ENCODE measurements around the gene RPL7A. TPM values are rescaled to one million over a fixed set of nuclear protein-coding genes. Genes with fewer than 3 reads are reported as not detected.
A peak's percentile ranks its signal among the peaks of the same experiment; 100 is the strongest.

RPL7A gene
- total RNA-seq, 8 experiments from 2014 or later: 2,000 to 3,318 (median 3,013) TPM

DNA sequence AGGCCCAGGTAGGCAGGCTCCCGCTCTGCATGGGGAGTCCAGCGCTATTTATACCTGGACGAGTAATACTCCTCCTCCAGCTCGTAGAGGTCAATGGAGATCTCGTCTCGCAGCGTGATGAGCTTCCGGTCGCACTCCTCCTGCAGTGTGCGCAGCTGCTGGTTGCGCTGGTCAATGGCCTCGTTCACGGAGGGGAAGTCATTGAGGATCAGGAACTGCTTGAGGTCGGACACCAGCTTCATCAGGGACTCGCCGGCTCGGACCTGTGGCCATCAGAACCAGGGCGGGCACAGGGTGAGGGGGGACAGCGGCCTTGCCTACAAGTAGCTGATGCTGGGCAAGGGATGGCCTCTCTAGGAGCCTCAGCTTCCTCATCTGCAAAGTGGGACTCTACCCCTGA lies 3.9 kb upstream of the RPL7A start:
- H3K4me1 ChIP-seq (replicated peaks in 1 of 2): peaks cover 5 to 10% of the 10 kb centered on the region in 2 donors
- 96 to 100% methylated on average over 1 to 16 of the region's 19 CpGs; no CpG with 5 or more reads in 8 of the 10 experiments for WGBS, 10 experiments
- H3K27ac ChIP-seq: no peak overlapping the region
- no peak for ATAC-seq (replicated peaks in 6 of 8)
- in situ Hi-C loops (cut with MboI; ENCODE audit: low pct_unique_long_range_greater_than_20kb in 2 of 9, low sequenced_read_pairs in 9 of 9, unreplicated experiment in 9 of 9): loop anchor here in 2 of 9 experiments (25.0 kb wide), 1 partner anchor 157 kb away; no protein-coding TSS in a partner anchor
- H3K4me3 ChIP-seq: no peak overlapping the region

GRCh38 chr9:133344979-133345378 lies 3.0 kb upstream of the RPL7A start:
- H3K4me1 ChIP-seq (replicated peaks in 1 of 2): peaks cover 9 to 18% of the 10 kb centered on the region in 2 donors
- ATAC-seq (replicated peaks in 6 of 8): no peak
- in situ Hi-C loops (cut with MboI; ENCODE audit: low pct_unique_long_range_greater_than_20kb in 2 of 9, low sequenced_read_pairs in 9 of 9, unreplicated experiment in 9 of 9): loop anchor here in 2 of 9 experiments (25.0 kb wide), 1 partner anchor 158 kb away; no protein-coding TSS in a partner anchor
- no peak overlapping the region for H3K27ac ChIP-seq
- 60 to 100% (median 96%) methylated on average over 1 to 2 of the region's 12 CpGs; no CpG with 5 or more reads in 6 of the 10 experiments for WGBS, 10 experiments
- no peak overlapping the region for H3K4me3 ChIP-seq

DNA sequence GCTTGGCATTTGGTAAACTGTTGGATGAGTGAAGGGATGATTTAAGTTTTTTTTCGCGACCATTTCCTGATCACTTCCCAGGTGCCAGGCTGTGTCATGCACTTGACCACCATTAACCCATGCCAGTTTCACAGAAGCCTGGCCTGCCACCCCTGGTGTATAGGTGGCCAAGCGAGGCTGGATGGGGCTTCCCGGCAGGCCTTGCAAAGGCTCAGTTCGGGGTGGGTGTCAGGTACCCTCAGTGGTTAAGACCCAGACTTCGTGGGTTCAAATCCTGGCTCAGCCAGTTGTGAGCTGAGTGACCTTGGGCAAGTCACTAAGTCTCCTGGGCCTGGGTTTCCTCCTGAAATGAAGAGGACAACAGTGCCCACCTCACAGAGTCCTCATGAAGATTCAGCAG lies 2.4 kb upstream of the RPL7A start:
- ATAC-seq (replicated peaks in 6 of 8): no peak
- no peak overlapping the region for H3K4me3 ChIP-seq
- H3K4me1 ChIP-seq (replicated peaks in 1 of 2): peaks cover 9 to 18% of the 10 kb centered on the region in 2 donors
- H3K27ac ChIP-seq: no peak overlapping the region
- WGBS, 10 experiments: 60 to 100% (median 92%) methylated on average over 1 to 4 of the region's 6 CpGs; no CpG with 5 or more reads in 5 of the 10 experiments
- in situ Hi-C loops (cut with MboI; ENCODE audit: low pct_unique_long_range_greater_than_20kb in 2 of 9, low sequenced_read_pairs in 9 of 9, unreplicated experiment in 9 of 9): loop anchor here in 2 of 9 experiments (25.0 kb wide), 1 partner anchor 158 kb away; no protein-coding TSS in a partner anchor

- no peak for ATAC-seq (replicated peaks in 6 of 8)
- Histone ChIP-seq H3K4me3 (peak overlapping the region; percentile 67 to 97 (median 92)), H3K4me1 (replicated peaks in 1 of 2) (peaks cover 9 to 18% of the 10 kb centered on the region in 2 donors), H3K27ac (no peak overlapping the region)
- in situ Hi-C loops (cut with MboI; ENCODE audit: low pct_unique_long_range_greater_than_20kb in 2 of 9, low sequenced_read_pairs in 9 of 9, unreplicated experiment in 9 of 9): loop anchor here in 2 of 9 experiments (25.0 kb wide), 1 partner anchor 159 kb away; no protein-coding TSS in a partner anchor
- WGBS, 10 experiments: 32 to 96% (median 60%) methylated on average over 1 to 8 of the region's 15 CpGs; no CpG with 5 or more reads in 4 of the 10 experiments
Measured at GRCh38 chr9:133346021-133346785, 1.8 kb upstream of the RPL7A start.

GRCh38 chr9:133347515-133347984 lies 468 bp upstream of the RPL7A start:
- 0 to 4% methylated on average over 1 to 10 of the region's 41 CpGs; no CpG with 5 or more reads in 8 of the 10 experiments for WGBS, 10 experiments
- in situ Hi-C loops (cut with MboI; ENCODE audit: low pct_unique_long_range_greater_than_20kb in 2 of 9, low sequenced_read_pairs in 9 of 9, unreplicated experiment in 9 of 9): loop anchor here in 2 of 9 experiments (25.0 kb wide), 1 partner anchor 160 kb away; no protein-coding TSS in a partner anchor
- peak overlapping the region; percentile 90 to 96 for H3K27ac ChIP-seq

GRCh38 chr9:133348718-133349573 lies 928 bp downstream of the RPL7A start:
- H3K27ac ChIP-seq: peak overlapping the region; percentile 90 to 96
- peak overlapping the region; percentile 67 to 97 (median 92) for H3K4me3 ChIP-seq
- in situ Hi-C loops (cut with MboI; ENCODE audit: low pct_unique_long_range_greater_than_20kb in 2 of 9, low sequenced_read_pairs in 9 of 9, unreplicated experiment in 9 of 9): loop anchor here in 2 of 9 experiments (25.0 kb wide), 1 partner anchor 162 kb away; no protein-coding TSS in a partner anchor
- H3K4me1 ChIP-seq (replicated peaks in 1 of 2): peaks cover 9 to 18% of the 10 kb centered on the region in 2 donors
- no peak for ATAC-seq (replicated peaks in 6 of 8)
- WGBS, 10 experiments: 0 to 45% (median 2%) methylated on average over 1 to 14 of the region's 25 CpGs; no CpG with 5 or more reads in 2 of the 10 experiments

More at GRCh38 chr9:133347515-133347984, 468 bp upstream of the RPL7A start:
- peaks cover 9 to 18% of the 10 kb centered on the region in 2 donors for H3K4me1 ChIP-seq (replicated peaks in 1 of 2)
- ATAC-seq (replicated peaks in 6 of 8): peak; percentile 50 to 65 (median 60)
- H3K4me3 ChIP-seq: peak overlapping the region; percentile 67 to 97 (median 92)

DNA sequence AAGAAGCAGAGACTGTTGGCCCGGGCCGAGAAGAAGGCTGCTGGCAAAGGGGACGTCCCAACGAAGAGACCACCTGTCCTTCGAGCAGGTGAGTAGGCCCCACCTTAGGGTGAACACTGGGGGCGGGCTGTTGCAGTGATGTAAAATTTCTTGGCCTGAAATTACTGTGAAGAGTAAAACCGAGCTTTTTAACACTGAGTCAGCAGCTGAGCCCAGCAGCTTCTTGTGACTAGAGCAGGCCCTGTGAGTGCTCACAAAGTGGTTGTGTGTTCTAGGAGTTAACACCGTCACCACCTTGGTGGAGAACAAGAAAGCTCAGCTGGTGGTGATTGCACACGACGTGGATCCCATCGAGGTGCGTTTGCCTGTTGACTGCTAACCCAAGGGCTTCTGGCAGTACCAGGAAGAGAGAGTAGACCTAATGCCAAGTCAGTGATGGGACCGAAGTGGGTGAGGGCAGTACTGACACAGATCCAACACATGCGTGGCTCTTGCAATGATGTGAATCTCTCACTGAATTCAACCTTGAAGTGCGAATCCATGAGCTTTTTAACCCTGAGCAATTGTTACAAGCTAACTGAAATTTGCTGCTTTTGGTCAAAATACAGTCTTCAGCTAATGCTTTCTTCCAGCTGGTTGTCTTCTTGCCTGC lies 2.1 kb downstream of the RPL7A start:
- WGBS, 10 experiments: 57 to 100% (median 89%) methylated on average over 1 to 14 of the region's 15 CpGs; no CpG with 5 or more reads in 1 of the 10 experiments
- ATAC-seq (replicated peaks in 6 of 8): no peak
- H3K4me1 ChIP-seq (replicated peaks in 1 of 2): peaks cover 10 to 21% of the 10 kb centered on the region in 2 donors
- no peak overlapping the region for H3K4me3 ChIP-seq
- in situ Hi-C loops (cut with MboI; ENCODE audit: low pct_unique_long_range_greater_than_20kb in 2 of 9, low sequenced_read_pairs in 9 of 9, unreplicated experiment in 9 of 9): loop anchor here in 2 of 9 experiments (25.0 kb wide), 1 partner anchor 163 kb away; no protein-coding TSS in a partner anchor
- no peak overlapping the region for H3K27ac ChIP-seq

DNA sequence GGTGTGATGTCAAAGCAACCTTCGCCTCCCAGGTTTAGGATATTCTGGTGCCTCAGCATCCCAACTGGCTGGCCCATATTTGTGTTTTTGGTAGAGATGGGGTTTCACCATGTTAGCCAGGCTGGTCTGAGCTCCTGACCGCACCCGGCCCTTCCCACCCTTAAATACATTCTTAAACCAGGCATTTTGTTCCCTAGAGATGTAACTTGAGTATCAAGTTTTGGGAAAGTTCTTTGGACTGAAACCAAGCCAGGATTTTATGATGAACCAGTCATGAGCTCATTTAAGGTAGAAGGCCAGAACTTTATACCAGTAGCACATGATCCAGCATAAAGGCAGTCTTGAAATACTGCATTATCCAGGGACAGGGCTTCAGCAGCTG lies 3.5 kb downstream of the RPL7A start:
- WGBS, 10 experiments: 80 to 100% (median 91%) methylated on average over 1 to 3 of the region's 3 CpGs; no CpG with 5 or more reads in 4 of the 10 experiments
- in situ Hi-C loops (cut with MboI; ENCODE audit: low pct_unique_long_range_greater_than_20kb in 2 of 9, low sequenced_read_pairs in 9 of 9, unreplicated experiment in 9 of 9): no loop called here
- H3K4me3 ChIP-seq: no peak overlapping the region
- no peak for ATAC-seq (replicated peaks in 6 of 8)
- H3K27ac ChIP-seq: no peak overlapping the region
- peaks cover 14 to 22% of the 10 kb centered on the region in 2 donors for H3K4me1 ChIP-seq (replicated peaks in 1 of 2)

DNA sequence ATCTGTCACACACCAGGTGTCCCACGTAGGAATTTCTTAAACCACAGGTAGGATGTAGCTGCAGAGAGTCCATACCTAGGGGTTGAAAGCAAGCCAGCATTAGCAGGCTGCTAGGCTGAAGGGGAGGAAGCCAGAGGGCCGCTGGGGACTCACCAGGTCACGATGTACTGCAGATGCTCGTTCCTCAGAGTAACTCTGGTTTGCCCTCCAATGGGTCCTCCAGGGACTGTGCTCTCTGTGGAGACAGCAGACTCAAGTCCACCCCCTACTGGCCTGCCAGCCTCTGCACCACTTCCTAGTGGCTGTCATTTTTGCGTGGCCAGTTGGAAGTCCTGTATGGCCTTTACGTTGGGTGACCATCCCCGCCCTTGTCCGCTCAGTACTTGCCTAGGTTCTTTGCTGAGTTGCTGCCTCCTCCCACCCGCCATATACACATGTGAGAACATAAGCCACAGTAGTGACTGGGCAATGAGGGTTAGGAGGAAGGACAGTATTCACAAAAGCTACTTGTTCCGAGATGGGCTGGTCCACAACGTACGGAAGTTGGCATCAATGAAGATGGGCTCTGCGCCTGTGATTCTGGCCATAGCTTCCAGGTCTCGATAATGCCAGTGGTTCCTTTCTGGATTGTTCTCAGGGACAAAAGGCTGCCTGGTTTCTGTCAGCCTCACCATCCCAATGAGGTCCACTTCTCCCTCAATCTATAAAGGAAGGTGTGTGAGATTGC lies 4.1 kb downstream of the RPL7A start:
- Histone ChIP-seq H3K4me1 (replicated peaks in 1 of 2) (peaks cover 14 to 18% of the 10 kb centered on the region in 2 donors), H3K4me3 (no peak overlapping the region), H3K27ac (no peak overlapping the region)
- WGBS, 10 experiments: 8 to 100% (median 93%) methylated on average over 2 to 10 of the region's 14 CpGs; no CpG with 5 or more reads in 3 of the 10 experiments
- peak in 3 of 8 experiments; percentile 2 to 5 (median 2) for ATAC-seq (replicated peaks in 6 of 8)
- in situ Hi-C loops (cut with MboI; ENCODE audit: low pct_unique_long_range_greater_than_20kb in 2 of 9, low sequenced_read_pairs in 9 of 9, unreplicated experiment in 9 of 9): no loop called here

DNA sequence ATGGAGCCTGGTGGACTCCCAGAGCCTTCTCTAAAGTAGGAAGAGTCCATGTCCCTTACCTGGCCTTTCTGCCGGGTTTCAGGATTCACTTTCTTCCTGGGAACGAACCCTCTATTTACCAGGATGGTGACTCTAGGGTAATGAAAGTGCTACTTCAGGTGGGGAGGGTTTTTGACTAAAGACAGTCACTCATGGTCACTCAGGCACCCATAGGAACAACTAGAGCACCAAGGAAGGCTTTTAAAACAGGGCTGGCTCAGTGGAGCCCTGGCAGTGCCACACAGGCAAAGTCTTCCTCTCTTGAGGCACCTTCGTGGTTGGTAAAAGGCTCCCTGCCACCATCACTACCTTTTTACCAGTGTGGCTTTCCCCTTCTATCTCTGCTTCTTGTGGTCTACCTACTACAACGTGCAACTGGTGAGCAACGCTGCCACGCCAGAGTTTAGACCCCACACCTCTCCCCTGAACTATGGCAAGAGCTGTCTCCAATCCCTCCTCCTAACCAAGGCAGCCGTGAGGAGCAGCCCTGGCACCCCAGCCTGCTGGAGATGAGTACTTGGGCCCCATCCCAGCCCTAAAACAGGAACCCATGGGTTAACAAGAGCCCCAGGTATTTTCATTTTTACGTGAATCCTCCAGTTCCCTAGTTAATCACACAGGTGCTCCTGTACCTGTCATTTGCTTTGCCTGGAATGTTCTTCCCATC lies 4.8 kb downstream of the RPL7A start:
- in situ Hi-C loops (cut with MboI; ENCODE audit: low pct_unique_long_range_greater_than_20kb in 2 of 9, low sequenced_read_pairs in 9 of 9, unreplicated experiment in 9 of 9): no loop called here
- no peak for ATAC-seq (replicated peaks in 6 of 8)
- H3K4me3 ChIP-seq: no peak overlapping the region
- H3K27ac ChIP-seq: no peak overlapping the region
- 17 to 100% (median 83%) methylated on average over 1 to 6 of the region's 8 CpGs; no CpG with 5 or more reads in 2 of the 10 experiments for WGBS, 10 experiments
- H3K4me1 ChIP-seq (replicated peaks in 1 of 2): peaks cover 19 to 25% of the 10 kb centered on the region in 2 donors

DNA sequence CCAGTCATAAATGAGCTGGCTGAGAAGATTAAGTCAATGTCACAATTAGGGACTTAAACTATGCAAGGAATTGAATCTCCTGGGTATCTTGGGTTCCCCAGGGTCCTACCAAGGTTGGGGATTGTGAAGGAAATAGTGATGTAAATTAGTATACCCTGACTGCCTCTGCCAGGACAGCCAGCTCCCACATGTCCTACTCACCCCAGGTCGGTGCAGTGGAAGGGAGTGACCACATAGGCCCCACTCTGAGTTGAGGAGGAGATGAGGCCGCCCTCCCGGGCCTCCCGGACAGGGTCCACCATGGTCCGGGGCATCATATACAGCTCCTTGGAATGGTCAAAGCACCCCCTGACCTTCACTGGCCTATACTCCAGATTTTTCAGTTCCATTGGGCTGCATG lies 5.5 kb downstream of the RPL7A start:
- no peak for ATAC-seq (replicated peaks in 6 of 8)
- H3K4me1 ChIP-seq (replicated peaks in 1 of 2): peaks cover 19 to 25% of the 10 kb centered on the region in 2 donors
- no peak overlapping the region for H3K4me3 ChIP-seq
- WGBS, 10 experiments: 81 to 100% (median 96%) methylated on average over 1 to 5 of the region's 5 CpGs; no CpG with 5 or more reads in 6 of the 10 experiments
- no peak overlapping the region for H3K27ac ChIP-seq
- in situ Hi-C loops (cut with MboI; ENCODE audit: low pct_unique_long_range_greater_than_20kb in 2 of 9, low sequenced_read_pairs in 9 of 9, unreplicated experiment in 9 of 9): no loop called here
